ENCODE results near the gene D2HGDH. TPM values are rescaled to one million over a fixed set of nuclear protein-coding genes. Genes with fewer than 3 reads are reported as not detected.
"Not testable (repeated sequence)": the region's sequence is repeated elsewhere in the genome, so short reads cannot be mapped to it uniquely, and the experiment has no call there.

The D2HGDH gene
- total RNA-seq, 3 donors from 2014 or later = 52.2 to 88.6 (median 63.0) TPM

DNA sequence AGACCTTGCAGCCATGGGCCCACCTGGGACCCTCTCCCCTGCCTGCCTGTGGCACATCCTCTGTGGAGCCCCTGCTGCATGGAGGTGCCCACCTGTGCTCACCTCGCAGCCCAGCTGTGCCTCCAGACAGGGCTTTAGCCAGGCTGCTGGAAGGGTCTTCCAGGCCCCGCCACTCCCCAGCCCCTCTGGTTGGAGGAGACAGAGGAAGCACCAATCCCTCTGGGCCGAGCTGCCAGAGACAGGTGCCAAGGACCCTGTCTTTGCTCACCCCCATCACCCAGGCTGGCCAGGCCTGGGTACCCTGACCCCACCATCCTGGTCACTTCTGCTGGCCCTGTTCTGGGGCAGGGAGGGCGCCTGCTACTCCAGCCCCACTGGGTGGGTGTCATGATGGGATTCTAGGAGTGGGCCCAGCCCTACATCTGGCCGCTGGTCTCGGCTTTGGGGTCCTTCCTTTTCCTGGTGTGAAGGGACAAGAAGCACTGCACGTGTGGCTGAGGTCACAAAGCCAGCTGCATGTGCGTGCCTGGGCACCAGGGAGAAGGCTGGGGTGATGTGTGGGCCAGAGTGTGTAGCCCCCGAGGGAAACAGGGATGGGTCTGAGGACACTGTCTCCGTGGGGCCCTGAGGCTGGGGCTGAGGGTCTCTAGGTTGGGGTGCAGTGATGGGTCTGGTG lies 65.2 kb downstream of the D2HGDH start:
- H3K9me3 ChIP-seq = no peaks in the 10 kb centered on the region
- H3K36me3 ChIP-seq (ENCODE audit: low read depth) = no peaks in the 10 kb centered on the region
- no peak for TF ChIP-seq CTCF (IDR thresholded peaks at IDR 0.05)
- DNase-seq (peak in 2 of 3 donors; percentile 37 to 49), ATAC-seq (no peak)
- H3K4me3 ChIP-seq = no peak overlapping the region
- intact Hi-C loops (cut with DNase I, micrococcal nuclease) = no loop called here
- H3K4me1 ChIP-seq (ENCODE audit: low read depth) = peaks cover 41% of the 10 kb centered on the region

GRCh38 chr2:241800198-241800903 lies 65.9 kb downstream of the D2HGDH start:
- H3K36me3 ChIP-seq (ENCODE audit: low read depth); ATAC-seq; H3K4me3 ChIP-seq; DNase-seq; H3K9me3 ChIP-seq; intact Hi-C loops (cut with DNase I, micrococcal nuclease): not testable (repeated sequence)
- H3K4me1 ChIP-seq (ENCODE audit: low read depth) = peaks cover 42% of the 10 kb centered on the region

- Histone ChIP-seq H3K4me1 (ENCODE audit: low read depth) (peaks cover 31% of the 10 kb centered on the region), H3K4me3 (no peak overlapping the region), H3K36me3 (ENCODE audit: low read depth) (no peaks in the 10 kb centered on the region), H3K9me3 (no peaks in the 10 kb centered on the region)
- TF ChIP-seq CTCF (IDR thresholded peaks at IDR 0.05) = no peak
- intact Hi-C loops (cut with DNase I, micrococcal nuclease) = no loop called here
- ATAC-seq = no peak
- peak; percentile 17 to 69 (median 52) for DNase-seq
Measured at GRCh38 chr2:241801611-241802420, 67.4 kb downstream of the D2HGDH start.

GRCh38 chr2:241802421-241803318 lies 68.2 kb downstream of the D2HGDH start:
- Histone ChIP-seq H3K9me3 (no peaks in the 10 kb centered on the region), H3K4me3 (no peak overlapping the region), H3K36me3 (ENCODE audit: low read depth) (no peaks in the 10 kb centered on the region), H3K4me1 (ENCODE audit: low read depth) (peaks cover 23% of the 10 kb centered on the region)
- peak in 2 of 3 donors; percentile 37 to 48 for DNase-seq
- TF ChIP-seq CTCF (IDR thresholded peaks at IDR 0.05) = no peak
- no peak for ATAC-seq
- intact Hi-C loops (cut with DNase I, micrococcal nuclease) = no loop called here

DNA sequence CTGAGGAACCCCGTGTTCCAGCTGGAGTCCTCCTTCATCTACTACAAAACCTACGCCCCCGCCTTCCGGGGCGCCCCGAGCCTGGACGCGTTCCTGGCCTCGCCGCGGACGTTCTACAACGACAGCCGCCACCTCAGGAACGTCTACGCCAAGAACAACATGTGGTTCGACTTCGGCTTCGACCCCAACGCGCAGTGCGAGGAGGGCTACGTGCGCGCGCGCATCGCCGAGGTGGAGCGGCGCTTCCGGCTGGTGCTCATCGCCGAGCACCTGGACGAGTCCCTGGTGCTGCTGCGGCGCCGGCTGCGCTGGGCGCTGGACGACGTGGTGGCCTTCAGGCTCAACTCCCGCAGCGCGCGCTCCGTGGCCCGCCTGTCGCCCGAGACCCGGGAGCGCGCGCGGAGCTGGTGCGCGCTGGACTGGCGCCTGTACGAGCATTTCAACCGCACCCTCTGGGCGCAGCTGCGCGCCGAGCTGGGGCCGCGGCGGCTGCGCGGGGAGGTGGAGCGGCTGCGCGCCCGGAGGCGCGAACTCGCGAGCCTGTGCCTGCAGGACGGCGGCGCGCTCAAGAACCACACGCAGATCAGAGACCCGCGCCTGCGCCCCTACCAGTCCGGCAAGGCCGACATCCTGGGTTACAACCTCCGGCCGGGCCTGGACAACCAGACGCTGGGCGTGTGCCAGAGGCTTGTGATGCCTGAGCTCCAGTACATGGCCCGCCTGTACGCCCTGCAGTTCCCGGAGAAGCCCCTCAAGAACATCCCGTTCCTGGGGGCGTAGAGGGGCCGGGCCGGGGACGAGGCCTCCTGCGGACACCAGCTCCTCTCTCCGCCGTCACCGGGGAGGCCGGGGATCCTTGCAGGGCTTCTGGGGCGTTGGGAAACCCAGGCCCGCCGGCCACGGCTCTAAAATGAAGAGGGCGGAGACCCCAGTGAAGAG lies 69.2 kb downstream of the D2HGDH start:
- H3K4me3 ChIP-seq = no peak overlapping the region
- intact Hi-C loops (cut with DNase I, micrococcal nuclease) = no loop called here
- H3K4me1 ChIP-seq (ENCODE audit: low read depth) = peaks cover 21% of the 10 kb centered on the region
- TF ChIP-seq CTCF (IDR thresholded peaks at IDR 0.05) = no peak
- ATAC-seq (peak; percentile 30), DNase-seq (peak; percentile 12 to 63 (median 55))
- no peaks in the 10 kb centered on the region for H3K9me3 ChIP-seq
- no peaks in the 10 kb centered on the region for H3K36me3 ChIP-seq (ENCODE audit: low read depth)
